Measurements from ENCODE around the gene CSNK1A1L. TPM values are rescaled to one million over a fixed set of nuclear protein-coding genes. Genes with fewer than 3 reads are reported as not detected.

Gene CSNK1A1L
- total and polyA plus RNA-seq, 4 experiments from 2014 or later: not detected

- H3K4me3 Mint-ChIP-seq: no peak overlapping the region
- no peaks in the 10 kb centered on the region for H3K4me1 Mint-ChIP-seq
- DNase-seq: no peak
- intact Hi-C loops (cut with micrococcal nuclease): no loop called here
- Histone ChIP-seq H3K36me3 (ENCODE audit: insufficient read depth, low read length) (no peaks in the 10 kb centered on the region), H3K4me1 (ENCODE audit: insufficient read depth, low read length) (no peaks in the 10 kb centered on the region), H3K27me3 (ENCODE audit: insufficient read depth, low read length) (no peaks in the 10 kb centered on the region), H3K27ac (ENCODE audit: low read depth, low read length) (no peak overlapping the region), H3K9me3 (ENCODE audit: control insufficient read depth in 1 of 2, low read length in 2 of 2) (no peaks in the 10 kb centered on the region), H3K4me3 (ENCODE audit: low read length in 2 of 2) (no peak overlapping the region)
- H3K9me3 Mint-ChIP-seq: peaks cover 0 to 4% (median 0%) of the 10 kb centered on the region in 8 donors
- POLR2A ChIA-PET (ENCODE audit: partially characterized antibody): no interaction called here
- peaks cover 0 to 2% of the 10 kb centered on the region in 2 donors for H3K27me3 Mint-ChIP-seq
- CTCF ChIA-PET (ENCODE audit: partially characterized antibody): no interaction called here
- H3K36me3 Mint-ChIP-seq: no peaks in the 10 kb centered on the region
- H3K27ac Mint-ChIP-seq: no peak overlapping the region
Observed at GRCh38 chr13:37127691-37128241, 22.3 kb upstream of the CSNK1A1L start.

DNA sequence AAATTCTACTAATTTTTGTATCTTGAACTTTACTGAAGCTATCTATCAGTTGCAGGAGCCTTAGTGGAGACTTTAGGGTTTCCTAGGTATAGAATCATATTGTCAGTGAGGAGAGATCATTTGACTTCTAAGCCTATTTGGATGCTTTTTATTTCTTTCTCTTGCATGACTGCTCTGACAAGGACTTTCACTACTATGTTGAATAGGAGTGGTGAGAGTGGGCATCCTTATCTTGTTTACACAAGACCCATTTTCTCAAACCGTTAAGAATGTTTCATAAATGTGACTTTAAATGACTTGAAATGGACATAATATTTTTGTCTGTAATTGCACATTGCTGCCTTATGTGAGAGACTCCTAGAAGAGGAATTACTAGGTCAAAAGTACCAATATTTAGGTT, 17.9 kb upstream of the CSNK1A1L start:
- H3K27ac Mint-ChIP-seq: no peak overlapping the region

GRCh38 chr13:37118016-37118415, 12.6 kb upstream of the CSNK1A1L start:
- no peaks in the 10 kb centered on the region for H3K36me3 Mint-ChIP-seq
- CTCF ChIA-PET (ENCODE audit: partially characterized antibody): no interaction called here
- peaks cover 0 to 2% (median 0%) of the 10 kb centered on the region in 8 donors for H3K9me3 Mint-ChIP-seq
- Histone ChIP-seq H3K4me1 (ENCODE audit: insufficient read depth, low read length) (no peaks in the 10 kb centered on the region), H3K9me3 (ENCODE audit: control insufficient read depth in 1 of 2, low read length in 2 of 2) (no peaks in the 10 kb centered on the region), H3K27me3 (ENCODE audit: insufficient read depth, low read length) (no peaks in the 10 kb centered on the region), H3K36me3 (ENCODE audit: insufficient read depth, low read length) (no peaks in the 10 kb centered on the region), H3K4me3 (ENCODE audit: low read length in 2 of 2) (no peak overlapping the region), H3K27ac (ENCODE audit: low read depth, low read length) (no peak overlapping the region)
- intact Hi-C loops (cut with micrococcal nuclease): no loop called here
- POLR2A ChIA-PET (ENCODE audit: partially characterized antibody): no interaction called here
- DNase-seq: no peak
- no peak overlapping the region for H3K27ac Mint-ChIP-seq
- no peak overlapping the region for H3K4me3 Mint-ChIP-seq
- H3K27me3 Mint-ChIP-seq: peaks cover 2% of the 10 kb centered on the region in 2 donors
- H3K4me1 Mint-ChIP-seq: no peaks in the 10 kb centered on the region

More for the DNA sequence above, 17.9 kb upstream of the CSNK1A1L start:
- Histone ChIP-seq H3K4me1 (ENCODE audit: insufficient read depth, low read length) (no peaks in the 10 kb centered on the region), H3K4me3 (ENCODE audit: low read length in 2 of 2) (no peak overlapping the region), H3K27ac (ENCODE audit: low read depth, low read length) (no peak overlapping the region), H3K9me3 (ENCODE audit: control insufficient read depth in 1 of 2, low read length in 2 of 2) (no peaks in the 10 kb centered on the region), H3K36me3 (ENCODE audit: insufficient read depth, low read length) (no peaks in the 10 kb centered on the region), H3K27me3 (ENCODE audit: insufficient read depth, low read length) (no peaks in the 10 kb centered on the region)
- no peak for DNase-seq
- no peaks in the 10 kb centered on the region for H3K4me1 Mint-ChIP-seq
- intact Hi-C loops (cut with micrococcal nuclease): no loop called here
- POLR2A ChIA-PET (ENCODE audit: partially characterized antibody): no interaction called here
- H3K27me3 Mint-ChIP-seq: peaks cover 0 to 2% of the 10 kb centered on the region in 2 donors
- H3K4me3 Mint-ChIP-seq: no peak overlapping the region
- H3K9me3 Mint-ChIP-seq: peaks cover 0 to 2% (median 0%) of the 10 kb centered on the region in 8 donors
- H3K36me3 Mint-ChIP-seq: no peaks in the 10 kb centered on the region
- CTCF ChIA-PET (ENCODE audit: partially characterized antibody): no interaction called here

- POLR2A ChIA-PET (ENCODE audit: partially characterized antibody): no interaction called here
- no peaks in the 10 kb centered on the region for H3K27me3 ChIP-seq (ENCODE audit: insufficient read depth, low read length)
- CTCF ChIA-PET (ENCODE audit: partially characterized antibody): no interaction called here
- intact Hi-C loops (cut with micrococcal nuclease): no loop called here
- H3K27ac ChIP-seq (ENCODE audit: low read depth, low read length): no peak overlapping the region
- no peak for DNase-seq
- H3K4me3 ChIP-seq (ENCODE audit: low read length in 2 of 2): no peak overlapping the region
- H3K4me3 Mint-ChIP-seq: no peak overlapping the region
- no peaks in the 10 kb centered on the region for H3K36me3 Mint-ChIP-seq
- H3K27me3 Mint-ChIP-seq: peaks cover 0 to 2% of the 10 kb centered on the region in 2 donors
- no peaks in the 10 kb centered on the region for H3K4me1 Mint-ChIP-seq
- H3K27ac Mint-ChIP-seq: no peak overlapping the region
- no peaks in the 10 kb centered on the region for H3K36me3 ChIP-seq (ENCODE audit: insufficient read depth, low read length)
- H3K4me1 ChIP-seq (ENCODE audit: insufficient read depth, low read length): no peaks in the 10 kb centered on the region
- no peaks in the 10 kb centered on the region for H3K9me3 ChIP-seq (ENCODE audit: control insufficient read depth in 1 of 2, low read length in 2 of 2)
- peaks cover 0 to 2% (median 0%) of the 10 kb centered on the region in 8 donors for H3K9me3 Mint-ChIP-seq
Observed at GRCh38 chr13:37114250-37114649, 8.8 kb upstream of the CSNK1A1L start.

GRCh38 chr13:37113534-37113933, 8.1 kb upstream of the CSNK1A1L start:
- intact Hi-C loops (cut with micrococcal nuclease): no loop called here
- H3K27ac Mint-ChIP-seq: no peak overlapping the region
- Histone ChIP-seq H3K27me3 (ENCODE audit: insufficient read depth, low read length) (no peaks in the 10 kb centered on the region), H3K9me3 (ENCODE audit: control insufficient read depth in 1 of 2, low read length in 2 of 2) (no peaks in the 10 kb centered on the region), H3K4me1 (ENCODE audit: insufficient read depth, low read length) (no peaks in the 10 kb centered on the region), H3K4me3 (ENCODE audit: low read length in 2 of 2) (no peak overlapping the region), H3K27ac (ENCODE audit: low read depth, low read length) (no peak overlapping the region), H3K36me3 (ENCODE audit: insufficient read depth, low read length) (no peaks in the 10 kb centered on the region)
- no peak overlapping the region for H3K4me3 Mint-ChIP-seq
- ChIA-PET POLR2A (ENCODE audit: partially characterized antibody) (no interaction called here), CTCF (ENCODE audit: partially characterized antibody) (no interaction called here)
- no peak for DNase-seq
- H3K27me3 Mint-ChIP-seq: peaks cover 0 to 2% of the 10 kb centered on the region in 2 donors
- peaks cover 0 to 2% (median 0%) of the 10 kb centered on the region in 8 donors for H3K9me3 Mint-ChIP-seq
- H3K36me3 Mint-ChIP-seq: no peaks in the 10 kb centered on the region
- H3K4me1 Mint-ChIP-seq: no peaks in the 10 kb centered on the region

DNA sequence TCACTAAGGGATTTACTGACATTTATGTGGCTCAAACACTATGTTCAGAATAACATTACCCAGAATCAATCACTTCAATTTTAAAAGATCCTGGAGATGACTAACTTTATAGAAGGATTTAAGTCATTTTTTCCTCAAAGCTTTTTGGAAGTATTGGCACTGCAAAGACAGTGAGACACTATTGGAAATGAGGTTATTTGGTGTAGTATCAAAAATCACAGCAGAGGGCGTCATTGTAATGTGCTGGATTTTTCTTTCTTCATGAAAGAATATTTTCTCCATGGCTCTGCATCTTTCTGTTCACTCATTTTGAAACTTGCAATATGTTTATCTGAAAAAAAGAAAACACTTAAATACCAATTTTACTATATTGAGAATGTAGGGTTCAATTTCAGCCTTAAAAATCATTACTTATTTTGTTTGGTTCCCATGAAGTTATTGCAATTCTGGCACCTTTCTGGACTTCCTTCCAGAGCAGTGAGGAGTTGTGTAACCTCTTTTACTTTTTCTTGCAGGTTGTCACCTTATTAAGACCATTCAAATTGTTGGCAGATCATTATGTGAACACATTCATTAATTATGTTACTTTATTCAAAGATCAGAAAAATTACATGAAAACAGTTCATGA, 3.7 kb upstream of the CSNK1A1L start:
- H3K36me3 ChIP-seq (ENCODE audit: insufficient read depth, low read length): no peaks in the 10 kb centered on the region
- no peaks in the 10 kb centered on the region for H3K36me3 Mint-ChIP-seq
- H3K27me3 Mint-ChIP-seq: peaks cover 3 to 4% of the 10 kb centered on the region in 2 donors
- intact Hi-C loops (cut with micrococcal nuclease): no loop called here
- no peak overlapping the region for H3K4me3 ChIP-seq (ENCODE audit: low read length in 2 of 2)
- ChIA-PET POLR2A (ENCODE audit: partially characterized antibody) (no interaction called here), CTCF (ENCODE audit: partially characterized antibody) (no interaction called here)
- H3K27me3 ChIP-seq (ENCODE audit: insufficient read depth, low read length): no peaks in the 10 kb centered on the region
- H3K4me3 Mint-ChIP-seq: no peak overlapping the region
- H3K27ac Mint-ChIP-seq: no peak overlapping the region
- H3K4me1 ChIP-seq (ENCODE audit: insufficient read depth, low read length): no peaks in the 10 kb centered on the region
- no peaks in the 10 kb centered on the region for H3K4me1 Mint-ChIP-seq
- DNase-seq: no peak
- H3K9me3 ChIP-seq (ENCODE audit: control insufficient read depth in 1 of 2, low read length in 2 of 2): no peaks in the 10 kb centered on the region
- no peak overlapping the region for H3K27ac ChIP-seq (ENCODE audit: low read depth, low read length)
- H3K9me3 Mint-ChIP-seq: peaks cover 0 to 2% (median 0%) of the 10 kb centered on the region in 8 donors

- Mint-ChIP-seq H3K9me3 (no peaks in the 10 kb centered on the region), H3K27ac (no peak overlapping the region), H3K4me1 (no peaks in the 10 kb centered on the region), H3K4me3 (no peak overlapping the region), H3K27me3 (peaks cover 5 to 7% of the 10 kb centered on the region in 2 donors), H3K36me3 (no peaks in the 10 kb centered on the region)
- H3K36me3 ChIP-seq (ENCODE audit: insufficient read depth, low read length): no peaks in the 10 kb centered on the region
- DNase-seq: no peak
- ChIA-PET POLR2A (ENCODE audit: partially characterized antibody) (no interaction called here), CTCF (ENCODE audit: partially characterized antibody) (no interaction called here)
- H3K4me1 ChIP-seq (ENCODE audit: insufficient read depth, low read length): no peaks in the 10 kb centered on the region
- intact Hi-C loops (cut with micrococcal nuclease): no loop called here
- H3K4me3 ChIP-seq (ENCODE audit: low read length in 2 of 2): no peak overlapping the region
- no peaks in the 10 kb centered on the region for H3K9me3 ChIP-seq (ENCODE audit: control insufficient read depth in 1 of 2, low read length in 2 of 2)
- no peaks in the 10 kb centered on the region for H3K27me3 ChIP-seq (ENCODE audit: insufficient read depth, low read length)
- H3K27ac ChIP-seq (ENCODE audit: low read depth, low read length): no peak overlapping the region
Observed at GRCh38 chr13:37107868-37108267, 2.4 kb upstream of the CSNK1A1L start.
